Neural progenitor cell (in vitro differentiated cells): Measurements from ENCODE around the gene GNAI3.

Source experiments
- EZH2 ChIP-seq: fragments of 200-600 bp; sonication (generic); IDR thresholded peaks from 2 replicates; pipeline ENCODE4 v1.6.1; 2017; ENCODE audit warnings: antibody characterized with exemption, mild to moderate bottlenecking, moderate library complexity
- EZH2phosphoT487 ChIP-seq: fragments of 200-600 bp; sonication (generic); IDR thresholded peaks from 2 replicates; pipeline ENCODE4 v1.6.1; 2017; ENCODE audit warnings: antibody characterized with exemption
- TF ChIP-seq, protein P1 (sequence below): fragments of 200-600 bp; sonication (generic); IDR thresholded peaks from 2 replicates; pipeline ENCODE4 v1.5.1; 2017; ENCODE audit warnings: antibody characterized with exemption, mild to moderate bottlenecking

DNA sequence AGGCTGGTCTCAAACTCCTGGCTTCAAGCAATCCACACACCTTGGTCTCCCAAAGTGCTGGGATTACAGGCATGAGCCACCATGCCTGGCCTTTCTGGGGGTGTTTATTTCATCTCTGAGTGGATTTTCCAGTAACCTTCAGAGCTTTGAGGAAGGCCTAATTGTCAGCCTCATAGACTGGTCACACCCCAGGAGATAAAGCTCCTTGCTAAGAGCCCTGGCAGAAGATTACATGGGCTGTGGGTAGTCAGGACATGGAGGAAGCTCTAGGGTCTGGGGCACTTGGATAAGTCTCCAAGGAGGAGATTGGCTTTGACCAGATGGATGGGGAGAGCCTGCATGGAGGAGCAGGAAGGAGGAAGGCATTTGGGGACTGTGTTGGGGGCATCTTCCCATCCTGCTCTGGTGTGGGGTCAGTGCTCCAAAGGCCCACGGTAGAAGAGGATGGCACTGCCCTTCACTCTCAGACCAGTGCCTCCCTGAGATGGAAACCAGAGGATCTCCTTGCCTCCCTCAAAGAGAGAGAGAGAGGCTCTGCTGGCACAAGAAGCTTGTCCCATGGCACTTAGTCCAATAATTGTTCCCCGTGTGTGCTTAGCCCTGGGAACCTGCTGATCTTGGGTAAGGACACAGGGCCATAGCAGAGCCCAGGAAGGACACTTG lies 92.8 kb downstream of the GNAI3 start:
- TF ChIP-seq, protein P1, sequence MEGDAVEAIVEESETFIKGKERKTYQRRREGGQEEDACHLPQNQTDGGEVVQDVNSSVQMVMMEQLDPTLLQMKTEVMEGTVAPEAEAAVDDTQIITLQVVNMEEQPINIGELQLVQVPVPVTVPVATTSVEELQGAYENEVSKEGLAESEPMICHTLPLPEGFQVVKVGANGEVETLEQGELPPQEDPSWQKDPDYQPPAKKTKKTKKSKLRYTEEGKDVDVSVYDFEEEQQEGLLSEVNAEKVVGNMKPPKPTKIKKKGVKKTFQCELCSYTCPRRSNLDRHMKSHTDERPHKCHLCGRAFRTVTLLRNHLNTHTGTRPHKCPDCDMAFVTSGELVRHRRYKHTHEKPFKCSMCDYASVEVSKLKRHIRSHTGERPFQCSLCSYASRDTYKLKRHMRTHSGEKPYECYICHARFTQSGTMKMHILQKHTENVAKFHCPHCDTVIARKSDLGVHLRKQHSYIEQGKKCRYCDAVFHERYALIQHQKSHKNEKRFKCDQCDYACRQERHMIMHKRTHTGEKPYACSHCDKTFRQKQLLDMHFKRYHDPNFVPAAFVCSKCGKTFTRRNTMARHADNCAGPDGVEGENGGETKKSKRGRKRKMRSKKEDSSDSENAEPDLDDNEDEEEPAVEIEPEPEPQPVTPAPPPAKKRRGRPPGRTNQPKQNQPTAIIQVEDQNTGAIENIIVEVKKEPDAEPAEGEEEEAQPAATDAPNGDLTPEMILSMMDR, result no peak
- TF ChIP-seq EZH2, result no peak
- no peak for TF ChIP-seq EZH2phosphoT487
